Fibroblast of skin of left quadriceps (primary cell): ENCODE data around the gene ARID1B.

Source experiments
- DNase-seq, 2 experiments: peaks; one replicate each; pipeline ENCODE4 v3.0.0-alpha.2; 2013; ENCODE audit warnings: low read depth in 2 of 2

ARID1B gene

DNA sequence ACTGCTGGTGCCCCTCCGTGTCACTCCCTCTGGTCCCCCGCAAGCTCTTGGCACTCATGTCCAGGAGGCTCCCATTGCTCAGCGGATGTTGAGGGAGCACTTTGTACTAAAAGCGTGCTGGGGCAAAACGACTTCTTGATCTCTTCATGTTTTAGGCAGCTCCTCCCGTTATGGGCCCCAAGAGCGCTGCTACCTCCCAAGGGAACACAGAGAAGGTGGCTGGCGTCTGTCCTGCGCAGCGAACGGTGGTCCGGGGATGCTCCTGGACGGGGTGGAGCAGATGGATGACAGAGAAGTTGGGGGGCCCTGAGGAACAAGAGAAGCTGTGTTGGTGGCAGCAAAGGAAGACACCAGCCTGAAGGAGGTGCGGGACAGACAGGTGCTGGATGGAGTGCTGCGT lies 446.3 kb downstream of the ARID1B start:
- no peak for DNase-seq

DNA sequence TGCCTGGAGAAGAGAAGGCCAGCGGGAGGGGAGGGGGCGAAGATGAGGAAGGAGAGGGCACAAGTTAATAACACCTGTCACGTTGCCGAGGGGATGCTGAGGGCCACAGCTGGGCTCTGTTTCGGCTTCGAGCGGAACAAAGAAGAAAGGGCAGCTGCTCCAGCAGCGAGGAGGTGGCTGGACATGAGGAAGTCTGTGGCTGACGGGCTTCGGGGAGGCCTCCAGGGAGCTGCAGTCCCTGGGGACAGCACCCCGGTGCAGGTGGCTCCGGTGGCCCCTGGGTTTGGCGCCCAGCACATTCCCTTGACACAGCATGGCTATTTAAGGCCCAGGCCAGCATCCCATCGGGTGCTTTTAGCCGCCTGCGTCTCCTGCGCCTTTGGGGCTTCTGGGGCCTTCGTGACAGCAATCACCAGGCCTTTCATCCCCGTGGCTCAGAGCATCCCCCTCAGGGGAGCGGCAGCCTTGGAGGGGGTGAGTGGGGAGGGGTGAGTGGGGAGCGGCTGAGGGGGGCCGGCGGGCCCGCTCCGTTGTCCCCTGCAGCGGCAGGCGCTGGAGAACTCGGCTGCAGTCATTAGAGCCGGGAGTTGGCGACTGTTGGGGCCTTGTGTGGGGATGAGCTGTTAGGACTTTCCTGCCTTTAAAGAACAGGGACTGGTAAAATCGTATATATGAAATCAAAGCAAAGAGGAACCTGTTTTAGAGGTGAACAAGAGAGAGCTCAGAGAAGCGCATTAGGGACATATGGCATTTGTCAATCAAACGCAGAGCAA lies 447.2 kb downstream of the ARID1B start:
- DNase-seq = no peak

DNA sequence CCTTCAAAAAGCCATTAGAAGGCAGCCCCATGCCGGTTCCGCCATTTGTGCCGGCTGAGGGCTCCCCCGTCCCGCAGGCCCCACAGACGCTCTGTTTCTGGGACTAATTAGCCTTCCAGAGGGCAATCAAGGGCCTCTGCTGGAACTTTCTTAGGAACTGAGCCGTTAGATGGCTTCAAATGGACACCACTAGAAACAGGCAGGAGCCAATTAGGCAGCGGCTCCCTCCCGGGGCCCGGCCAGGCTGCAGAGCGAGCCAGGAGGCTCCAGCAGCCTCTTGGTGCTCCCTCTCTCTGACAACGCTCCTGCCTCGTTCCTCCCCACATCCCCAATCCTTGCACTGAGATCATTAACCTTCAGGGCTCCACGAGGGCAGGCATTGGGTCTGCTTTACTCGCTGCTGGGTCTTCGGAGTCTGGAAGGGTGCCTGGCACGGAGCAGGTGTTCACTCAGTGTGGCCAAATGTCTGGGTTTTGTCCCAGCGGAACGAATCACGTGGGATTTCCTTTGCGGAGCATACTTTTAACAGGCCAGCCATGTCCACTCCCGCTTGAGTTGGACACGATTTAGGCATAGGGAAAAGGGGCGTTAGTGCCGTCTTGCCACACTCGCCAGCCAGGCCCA lies 447.9 kb downstream of the ARID1B start:
- no peak for DNase-seq

- no peak for DNase-seq
These were observed 448.4 kb downstream of the ARID1B start for GRCh38 chr6:157225575-157225995.

GRCh38 chr6:157226026-157226625 lies 448.9 kb downstream of the ARID1B start:
- DNase-seq = peak; percentile 74 to 75

DNA sequence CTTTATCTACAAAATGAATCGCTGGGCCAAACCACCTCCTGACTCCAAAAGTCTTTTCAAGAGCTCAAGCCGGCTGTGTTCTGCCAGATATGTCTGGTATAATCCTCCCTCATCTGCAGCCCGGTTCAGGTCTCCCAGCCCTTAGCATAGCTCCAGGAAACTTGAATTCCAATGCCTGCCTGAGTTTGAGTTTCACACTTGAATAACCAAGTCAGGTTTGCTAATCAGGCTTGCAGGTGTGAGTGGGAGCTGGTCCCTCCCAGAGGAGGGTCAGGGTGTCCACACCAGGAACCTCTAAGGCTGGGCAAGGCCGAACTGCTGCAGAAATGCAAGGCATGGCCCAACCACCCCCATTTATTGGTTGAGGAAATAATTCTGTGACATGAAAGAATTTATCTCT lies 449.6 kb downstream of the ARID1B start:
- no peak for DNase-seq

DNA sequence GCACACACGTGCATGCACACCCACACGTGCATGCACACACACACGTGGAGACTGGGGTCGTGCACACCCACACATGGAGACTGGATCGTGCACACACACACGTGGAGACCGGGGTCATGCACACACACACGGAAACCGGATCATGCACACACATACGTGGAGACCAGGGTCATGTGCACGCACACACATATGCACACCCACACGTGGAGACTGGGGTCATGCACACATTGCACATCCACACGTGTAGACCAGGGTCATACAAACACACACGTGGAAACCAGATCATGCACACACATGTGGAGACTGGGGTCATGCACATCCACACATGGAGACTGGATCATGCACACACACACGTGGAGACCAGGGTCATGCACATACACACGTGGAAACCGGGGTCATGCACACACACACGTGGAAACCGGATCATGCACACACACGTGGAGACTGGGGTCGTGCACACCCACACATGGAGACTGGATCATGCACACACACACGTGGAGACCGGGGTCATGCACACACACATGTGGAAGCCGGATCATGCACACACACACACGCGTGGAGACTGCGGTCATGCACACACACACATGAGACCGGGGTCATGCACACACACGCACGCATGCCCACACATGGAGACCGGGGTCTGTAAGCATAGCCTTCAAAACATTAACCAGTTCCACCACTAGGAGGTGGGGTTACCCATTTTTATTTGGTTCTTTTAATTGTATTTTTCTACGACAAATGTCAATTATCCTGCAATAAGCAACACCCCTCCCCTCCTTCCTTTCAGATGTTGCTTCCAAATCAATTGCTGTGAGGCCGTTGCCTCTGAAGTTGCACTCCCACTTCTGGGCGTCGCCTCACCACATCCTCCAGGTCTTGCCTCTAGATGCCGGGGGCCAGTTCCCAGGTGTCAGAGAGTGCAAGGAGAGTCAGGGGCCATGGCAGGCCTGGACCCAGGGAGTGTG lies 450.3 kb downstream of the ARID1B start:
- no peak for DNase-seq

DNA sequence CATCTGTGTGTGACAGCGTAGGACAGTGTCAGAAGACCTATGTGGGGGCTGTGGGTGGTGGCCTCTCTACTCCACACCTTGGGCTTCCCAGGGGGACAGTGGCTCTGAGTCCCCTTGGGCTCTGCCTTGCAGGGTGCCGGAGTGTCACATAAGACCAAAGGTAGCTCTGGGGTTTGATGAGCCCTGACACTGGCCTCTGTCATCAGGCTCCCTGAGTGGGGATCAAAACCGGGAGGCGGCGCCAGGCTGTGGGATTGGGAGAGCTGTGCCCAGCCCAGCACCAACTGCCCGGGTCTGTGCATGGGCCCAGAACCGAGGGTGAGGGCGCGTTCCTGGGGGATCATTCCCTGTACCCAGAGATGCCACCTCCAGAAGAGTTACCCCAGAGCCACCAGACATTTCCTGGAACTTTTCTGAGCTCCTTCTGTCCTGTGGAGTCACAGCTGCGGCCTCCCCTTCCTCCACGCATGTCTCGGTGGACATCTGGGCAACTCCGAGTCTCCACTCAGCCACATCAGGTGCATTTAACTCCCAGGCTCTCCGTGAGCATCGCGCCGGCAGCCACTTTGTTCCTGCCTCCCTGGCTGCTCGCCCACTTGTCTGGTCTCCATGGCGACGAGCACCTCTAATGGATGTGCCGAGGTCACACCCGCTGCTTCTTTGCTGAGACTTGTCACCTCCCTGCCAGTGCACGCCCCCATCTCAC lies 451.4 kb downstream of the ARID1B start:
- DNase-seq = no peak

DNA sequence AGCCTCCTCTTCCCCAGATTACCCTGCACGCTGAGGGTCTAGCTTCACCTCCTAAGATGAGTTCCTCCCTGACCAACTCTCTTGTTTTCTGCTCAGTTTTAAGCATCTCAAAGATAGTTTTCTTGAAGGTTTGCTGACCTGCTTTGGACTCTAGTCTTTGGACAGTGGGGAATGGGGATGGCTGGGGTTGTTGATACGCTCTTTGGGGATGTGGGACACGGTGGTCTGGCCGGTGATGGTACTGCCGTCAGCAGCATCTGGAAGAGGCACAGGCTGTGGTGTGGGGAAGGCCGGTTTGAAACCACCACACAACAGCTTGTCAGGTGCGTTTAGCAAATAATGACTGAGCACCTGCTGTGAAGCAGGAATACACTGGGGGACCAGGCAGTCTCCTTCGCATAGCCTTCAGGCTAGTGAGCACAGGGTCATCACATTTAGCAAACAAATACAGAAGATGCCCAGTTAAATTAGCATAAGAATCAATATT lies 452.0 kb downstream of the ARID1B start:
- DNase-seq = no peak

- no peak for DNase-seq
These were observed 452.5 kb downstream of the ARID1B start for GRCh38 chr6:157229713-157230112.

- no peak for DNase-seq
These were observed 453.7 kb downstream of the ARID1B start for GRCh38 chr6:157230910-157231309.

GRCh38 chr6:157232161-157232895 lies 455.1 kb downstream of the ARID1B start:
- no peak for DNase-seq

- no peak for DNase-seq
These were observed 456.0 kb downstream of the ARID1B start for GRCh38 chr6:157233156-157233555.

GRCh38 chr6:157233686-157234085 lies 456.5 kb downstream of the ARID1B start:
- no peak for DNase-seq

- peak in 1 of 2 experiments; percentile 23 for DNase-seq
These were observed 458.4 kb downstream of the ARID1B start for GRCh38 chr6:157235600-157236039.

GRCh38 chr6:157236040-157236725 lies 459.0 kb downstream of the ARID1B start:
- DNase-seq = no peak

- no peak for DNase-seq
These were observed 461.2 kb downstream of the ARID1B start for GRCh38 chr6:157238346-157238745.

GRCh38 chr6:157239148-157239547 lies 462.0 kb downstream of the ARID1B start:
- no peak for DNase-seq

- no peak for DNase-seq
These were observed 462.5 kb downstream of the ARID1B start for GRCh38 chr6:157239671-157240058.
